Frontal cortex (tissue), 4 donors: ENCODE measurements around the gene HIBADH. TPM values are rescaled to one million over a fixed set of nuclear protein-coding genes. Genes with fewer than 3 reads are reported as not detected.
"Not testable (repeated sequence)": the region's sequence is repeated elsewhere in the genome, so short reads cannot be mapped to it uniquely, and the experiment has no call there.

Experiments
- DNase-seq, 2 donors: peaks; one replicate each; pipeline ENCODE4 v3.0.0; 2012; ENCODE audit warnings: low spot score in 2 of 2
- FAIRE-seq: peaks from 2 replicates; lab custom pipeline; 2012; peaks lifted over from hg19 to GRCh38; lab: Jason Lieb, UNC
- total RNA-seq: library from RNA; depleted of rRNA; stranded (reverse); fragments of >200 nt; gene quantifications from one replicate; pipeline ENCODE4 v1.2.3, GENCODE V29; 2014
- donor health status: control.
- donor health status: control.
- donor health status: control.

Gene HIBADH
- total RNA-seq, 1 donor from 2014 or later: 13.5 TPM

DNA sequence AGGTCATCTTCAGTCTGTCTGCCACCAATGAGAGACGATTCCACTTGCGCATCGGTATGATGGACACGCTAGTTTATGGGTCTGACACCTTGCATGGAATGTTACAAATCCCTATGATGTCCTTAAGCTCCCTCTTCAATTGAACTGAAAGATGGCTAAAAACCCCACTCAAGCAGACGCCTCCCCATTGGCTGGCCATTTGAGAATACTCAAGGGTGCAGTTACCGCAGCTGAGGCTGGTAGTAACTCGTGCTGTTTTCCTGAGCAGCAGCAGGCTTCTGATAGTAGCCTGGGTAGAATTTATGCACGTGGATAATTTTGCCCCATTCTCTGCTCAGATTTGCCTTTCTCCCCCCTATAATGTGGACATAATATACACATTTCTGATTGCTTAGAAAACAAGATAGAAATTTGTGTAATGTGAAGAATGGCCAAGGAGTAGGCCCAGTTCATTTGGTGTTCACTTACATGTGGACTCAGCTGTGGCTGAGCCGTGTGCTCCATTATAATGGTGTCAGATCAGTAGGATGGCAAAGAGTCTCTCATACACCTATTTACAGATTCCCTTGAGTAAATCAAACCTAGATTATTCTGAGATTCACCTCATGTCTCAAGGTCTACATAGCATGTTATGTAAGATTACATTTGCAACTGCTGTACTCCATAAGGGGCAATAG is 142.8 kb downstream of the HIBADH start:
- no peak for FAIRE-seq
- DNase-seq: no peak

- FAIRE-seq: no peak
- no peak for DNase-seq
Measured at GRCh38 chr7:27518561-27519350, 143.9 kb downstream of the HIBADH start.

GRCh38 chr7:27516421-27516820 is 146.3 kb downstream of the HIBADH start:
- DNase-seq: no peak
- no peak for FAIRE-seq

DNA sequence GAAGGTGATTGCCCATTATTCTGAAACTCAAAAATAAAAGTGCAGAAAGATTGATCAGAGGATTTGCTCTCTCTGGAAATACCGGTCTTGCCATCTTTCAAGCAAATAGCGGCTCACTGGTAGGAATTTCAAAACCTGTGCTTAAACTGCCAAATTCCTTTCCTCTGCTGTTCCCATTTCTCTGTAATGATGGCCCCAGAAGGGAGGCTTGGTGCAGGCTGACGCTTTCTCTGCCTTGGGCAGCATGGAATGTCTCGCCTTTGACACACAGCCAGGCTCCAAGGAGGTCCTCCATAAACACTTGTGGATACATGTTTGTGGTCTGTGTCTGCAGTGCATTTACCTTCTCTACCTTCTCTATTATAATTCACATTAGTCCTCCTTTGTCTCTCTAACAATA is 146.8 kb downstream of the HIBADH start:
- FAIRE-seq (no peak), DNase-seq (no peak)

DNA sequence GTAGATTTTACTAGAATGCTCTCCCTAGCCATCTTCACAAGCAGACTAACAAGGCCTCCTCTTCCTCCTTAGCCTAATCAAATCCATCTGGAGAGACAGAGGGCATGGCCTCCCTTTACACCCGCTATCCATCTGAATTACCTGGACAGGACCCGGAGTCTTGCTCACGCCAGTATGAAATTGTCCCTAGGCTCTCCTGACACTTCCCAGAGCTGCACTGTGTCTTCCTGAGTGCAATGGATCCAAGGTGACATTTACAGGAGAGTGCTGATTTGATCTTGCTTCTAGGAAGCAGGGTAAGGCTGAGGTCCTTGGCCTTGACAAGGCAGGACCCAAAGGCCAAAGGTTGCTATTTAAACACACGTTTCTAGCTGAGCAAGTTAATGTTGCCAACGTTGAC is 147.8 kb downstream of the HIBADH start:
- FAIRE-seq (no peak), DNase-seq (no peak)

DNA sequence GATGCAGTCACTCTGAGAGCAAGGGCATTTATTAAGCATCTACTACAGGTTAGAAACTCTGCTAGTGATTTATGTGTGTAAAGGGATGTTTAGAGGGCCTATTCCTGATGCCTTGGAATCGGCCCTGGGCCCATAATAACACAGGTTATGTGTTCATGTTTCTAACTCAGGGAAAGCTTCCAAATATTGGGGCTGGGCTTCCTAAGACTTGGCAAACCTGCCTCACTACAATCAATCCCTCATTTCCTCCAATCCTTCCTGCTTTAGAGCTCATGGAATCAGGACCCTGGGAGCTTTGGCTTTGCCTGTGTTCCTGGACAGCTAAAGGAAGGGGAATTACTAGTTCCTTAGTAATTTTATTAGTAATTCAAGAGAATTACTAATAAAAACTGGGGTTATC is 148.8 kb downstream of the HIBADH start:
- FAIRE-seq: no peak
- DNase-seq: no peak

DNA sequence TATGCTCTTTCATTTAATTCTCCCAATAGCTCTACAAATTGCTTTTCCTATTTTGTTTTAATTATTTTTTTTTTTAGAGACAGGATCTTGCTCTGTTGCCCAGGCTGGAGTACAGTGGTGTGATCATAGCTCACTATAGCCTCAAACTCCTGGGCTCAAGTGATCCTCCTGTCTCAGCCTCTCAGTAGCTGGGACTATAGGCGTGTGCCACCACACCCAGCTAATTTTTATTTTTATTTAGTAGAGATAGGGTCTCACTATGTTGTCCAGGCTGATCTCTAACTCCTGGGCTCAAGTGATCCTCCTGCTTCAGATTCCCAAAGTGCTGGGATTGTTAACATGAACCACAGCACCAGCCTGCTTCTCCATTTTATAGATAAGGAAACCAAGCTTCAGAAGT is 151.3 kb downstream of the HIBADH start:
- DNase-seq, FAIRE-seq: not testable (repeated sequence)

DNA sequence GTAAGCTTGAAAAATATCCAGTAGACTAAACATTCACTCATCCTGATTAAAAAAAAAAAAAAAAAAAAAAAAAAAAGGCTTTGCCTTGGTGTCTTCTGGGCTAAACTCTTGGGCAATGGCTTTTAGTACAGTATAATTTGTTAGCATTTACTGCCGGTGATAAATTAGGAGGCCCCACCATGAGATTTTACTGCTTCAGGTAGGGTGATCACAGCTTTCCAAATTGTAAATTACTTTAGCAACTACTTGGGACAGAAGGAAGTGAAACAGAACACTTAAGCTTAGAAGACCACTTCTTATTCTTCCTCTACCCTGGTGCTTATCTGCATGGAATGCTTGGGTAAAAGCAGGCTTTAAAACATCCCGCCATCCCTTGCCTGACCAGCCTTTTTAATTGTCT is 152.1 kb downstream of the HIBADH start:
- FAIRE-seq: no peak

DNA sequence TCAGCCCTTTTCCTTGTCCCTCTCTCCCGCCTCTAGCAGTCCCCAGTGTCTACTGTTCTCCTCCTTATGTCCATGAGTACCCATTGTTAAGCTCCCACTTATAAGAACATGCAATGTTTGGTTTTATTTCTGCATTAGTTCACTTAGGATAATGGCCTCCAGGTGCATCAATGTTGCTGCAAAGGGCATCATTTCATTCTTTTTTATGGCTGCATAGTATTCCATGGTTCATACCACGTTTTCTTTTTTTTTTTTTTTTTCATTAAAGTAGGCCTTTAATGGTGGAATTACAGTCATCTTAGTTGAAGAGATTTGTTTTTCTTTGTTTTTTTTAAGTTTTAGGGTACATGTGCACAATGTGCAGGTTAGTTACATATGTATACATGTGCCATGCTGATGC is 160.8 kb downstream of the HIBADH start:
- not testable (repeated sequence) for FAIRE-seq, DNase-seq

More for the DNA sequence above, 152.1 kb downstream of the HIBADH start:
- DNase-seq: no peak

GRCh38 chr7:27501001-27501400 is 161.7 kb downstream of the HIBADH start:
- no peak for FAIRE-seq
- DNase-seq: no peak

DNA sequence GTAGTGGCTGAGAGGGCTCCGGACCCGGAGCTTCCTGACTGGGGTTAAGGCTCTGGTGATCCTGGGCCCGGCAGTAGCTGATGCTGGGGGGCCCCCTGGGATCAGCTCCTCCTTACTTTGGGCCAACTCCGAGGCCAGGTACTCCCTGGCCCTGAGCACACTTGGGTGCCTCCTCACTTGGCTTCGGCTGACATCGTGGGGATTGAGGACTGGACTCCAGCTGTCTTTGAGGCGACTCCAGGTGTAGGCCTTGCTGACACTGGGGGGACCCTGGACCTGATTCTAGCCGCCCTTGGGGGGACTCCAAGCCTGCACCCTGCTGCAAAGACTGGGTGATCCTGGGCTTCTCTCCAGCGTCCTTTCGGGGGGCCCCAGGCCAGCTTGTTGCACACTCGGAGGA is 170.5 kb downstream of the HIBADH start:
- FAIRE-seq (no peak), DNase-seq (no peak)

DNA sequence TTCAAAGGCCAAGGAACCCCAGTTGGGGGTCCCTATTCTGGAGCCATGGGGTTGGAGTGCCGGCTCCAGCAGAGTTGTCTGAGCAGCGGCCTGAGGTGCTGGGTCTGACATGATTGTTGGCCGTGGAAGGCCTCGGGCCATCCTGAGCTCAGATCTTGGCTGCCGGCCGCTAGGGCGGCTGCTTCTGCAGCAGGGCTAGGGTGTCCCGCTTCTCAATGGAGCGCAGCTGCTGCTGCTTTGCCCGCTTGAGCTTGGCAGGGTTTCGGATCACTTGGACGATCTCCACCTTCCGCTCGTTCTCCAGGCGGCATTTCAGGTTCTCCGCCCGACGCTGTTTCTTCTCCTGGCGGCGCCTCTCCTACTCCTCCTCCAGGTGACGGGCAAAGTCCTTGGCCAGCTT is 171.1 kb downstream of the HIBADH start:
- FAIRE-seq: no peak
- no peak for DNase-seq

- FAIRE-seq: no peak
- DNase-seq: no peak
Measured at GRCh38 chr7:27487509-27487908, 175.2 kb downstream of the HIBADH start.

DNA sequence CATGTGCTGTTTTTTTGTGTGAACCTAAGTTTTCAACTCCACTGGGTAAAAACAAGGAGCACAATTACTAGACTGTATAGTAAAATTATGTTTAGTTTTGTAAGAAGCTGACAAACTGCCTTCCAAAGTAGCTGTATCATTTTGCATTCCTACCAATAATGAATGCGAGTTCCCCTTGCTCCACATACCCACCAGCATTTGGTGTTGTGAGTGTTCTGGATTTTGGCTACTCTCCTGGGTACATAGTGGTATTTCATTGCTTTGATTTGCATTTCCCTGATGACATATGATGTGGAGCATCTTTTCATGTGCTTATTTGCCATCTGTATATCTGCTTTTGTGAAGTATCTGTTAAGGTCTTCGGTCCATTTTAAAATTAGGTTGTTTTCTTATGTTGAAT is 178.2 kb downstream of the HIBADH start:
- no peak for DNase-seq
- no peak for FAIRE-seq

GRCh38 chr7:27482219-27482618 is 180.5 kb downstream of the HIBADH start:
- no peak for FAIRE-seq

GRCh38 chr7:27478556-27478955 is 184.1 kb downstream of the HIBADH start:
- DNase-seq (no peak), FAIRE-seq (no peak)

More at GRCh38 chr7:27482219-27482618, 180.5 kb downstream of the HIBADH start:
- DNase-seq: no peak

DNA sequence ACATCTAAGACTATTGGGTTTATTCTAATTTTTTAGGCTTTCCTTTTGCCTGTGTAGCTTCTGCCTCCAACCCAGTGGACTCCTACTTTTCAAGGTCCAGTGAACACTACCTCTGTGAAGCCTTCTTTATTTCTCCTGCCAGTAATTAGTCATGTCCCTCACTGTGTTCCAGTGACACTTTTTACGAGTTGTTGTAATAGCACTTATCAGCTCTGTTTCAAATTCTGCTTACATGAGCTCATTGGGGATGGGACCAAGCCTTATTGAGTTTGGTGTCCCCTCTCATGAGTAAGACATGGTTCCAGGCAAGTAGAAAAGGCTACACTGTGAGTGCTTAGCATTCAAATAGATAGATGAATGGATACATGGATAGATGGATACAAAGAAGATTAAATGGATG is 184.6 kb downstream of the HIBADH start:
- no peak for FAIRE-seq
- no peak for DNase-seq

- DNase-seq (no peak), FAIRE-seq (no peak)
Measured at GRCh38 chr7:27476493-27476892, 186.2 kb downstream of the HIBADH start.
